H9 (cell line): ENCODE results near the gene RBMS3. TPM values are rescaled to one million over a fixed set of nuclear protein-coding genes. Genes with fewer than 3 reads are reported as not detected.

ENCODE experiments used
- DNase-seq: peaks from one replicate; pipeline ENCODE4 v3.0.0-alpha.2; 2017
- H2AFZ ChIP-seq: one replicate; pipeline ENCODE4 v1.6.1; 2013; ENCODE audit warnings: mild to moderate bottlenecking, low read length, control low read depth, moderate library complexity
- H2AK5ac ChIP-seq: 2 replicates; pipeline ENCODE4 v1.6.1; 2013; ENCODE audit warnings: low read length, control low read depth, mixed read lengths; ENCODE audit not compliant: insufficient read length
- H2BK120ac ChIP-seq: one replicate; pipeline ENCODE4 v1.6.1; 2013; ENCODE audit warnings: low read depth, mild to moderate bottlenecking, low read length, control low read depth, inconsistent platforms; ENCODE audit not compliant: poor library complexity, severe bottlenecking
- H2BK12ac ChIP-seq: 2 replicates; pipeline ENCODE4 v1.6.1; 2013; ENCODE audit warnings: low read length, control low read depth, mixed read lengths, low read depth; ENCODE audit not compliant: insufficient read length
- H2BK15ac ChIP-seq: 2 replicates; pipeline ENCODE4 v1.6.1; 2013; ENCODE audit warnings: low read depth, low read length, control low read depth
- H2BK20ac ChIP-seq: one replicate; pipeline ENCODE4 v1.6.1; 2013; ENCODE audit warnings: low read depth, mild to moderate bottlenecking, low read length, control low read depth, inconsistent platforms; ENCODE audit not compliant: poor library complexity, severe bottlenecking
- H2BK5ac ChIP-seq: 2 replicates; pipeline ENCODE4 v1.6.1; 2013; ENCODE audit warnings: low read length, control low read depth, mixed read lengths; ENCODE audit not compliant: insufficient read length
- H3K14ac ChIP-seq: 2 replicates; pipeline ENCODE4 v1.6.1; 2013; ENCODE audit warnings: low read length, control low read depth; ENCODE audit not compliant: insufficient read depth
- H3K18ac ChIP-seq: 2 replicates; pipeline ENCODE4 v1.6.1; 2013; ENCODE audit warnings: low read depth, mild to moderate bottlenecking, mixed read lengths, low read length, control low read depth; ENCODE audit not compliant: insufficient read length
- H3K23ac ChIP-seq: 2 replicates; pipeline ENCODE4 v1.6.1; 2013; ENCODE audit warnings: low read length, control low read depth, mixed read lengths, low read depth; ENCODE audit not compliant: insufficient read length
- H3K23me2 ChIP-seq: 2 replicates; pipeline ENCODE4 v1.6.1; 2013; ENCODE audit warnings: low read depth, mild to moderate bottlenecking, mixed read lengths, low read length, control low read depth; ENCODE audit not compliant: insufficient read length, poor library complexity, severe bottlenecking
- H3K27ac ChIP-seq: 2 replicates; pipeline ENCODE4 v1.5.1; 2013; ENCODE audit warnings: low read length, control low read depth, mixed read lengths, low read depth; ENCODE audit not compliant: insufficient read length
- H3K27me3 ChIP-seq: 2 replicates; pipeline ENCODE4 v1.6.1; 2013; ENCODE audit warnings: low read length, control low read depth, inconsistent platforms; ENCODE audit not compliant: insufficient read depth
- H3K4ac ChIP-seq: 2 replicates; pipeline ENCODE4 v1.6.1; 2013; ENCODE audit warnings: low read depth, mild to moderate bottlenecking, control low read depth, inconsistent platforms, low read length, moderate library complexity
- H3K4me1 ChIP-seq: 2 replicates; pipeline ENCODE4 v1.6.1; 2013; ENCODE audit warnings: low read length, control low read depth, inconsistent platforms; ENCODE audit not compliant: insufficient read depth
- H3K4me2 ChIP-seq: 2 replicates; pipeline ENCODE4 v1.6.1; 2013; ENCODE audit warnings: low read length, control low read depth, mixed read lengths; ENCODE audit not compliant: insufficient read length, insufficient read depth
- H3K56ac ChIP-seq: 2 replicates; pipeline ENCODE4 v1.6.1; 2013; ENCODE audit warnings: low read depth, mild to moderate bottlenecking, mixed read lengths, low read length, control low read depth; ENCODE audit not compliant: insufficient read length
- H3K79me1 ChIP-seq: 2 replicates; pipeline ENCODE4 v1.6.1; 2013; ENCODE audit warnings: low read depth, mild to moderate bottlenecking, moderate library complexity, low read length, control low read depth, inconsistent platforms; ENCODE audit not compliant: insufficient read depth, poor library complexity, severe bottlenecking
- H3K79me2 ChIP-seq: 2 replicates; pipeline ENCODE4 v1.6.1; 2013; ENCODE audit warnings: low read length, control low read depth, inconsistent platforms; ENCODE audit not compliant: insufficient read depth
- H3K9ac ChIP-seq: 2 replicates; pipeline ENCODE4 v1.6.1; 2013; ENCODE audit warnings: low read length, control low read depth, mixed read lengths; ENCODE audit not compliant: insufficient read length; ENCODE audit errors: extremely low read depth
- H3K9me3 ChIP-seq: one replicate; pipeline ENCODE4 v1.6.1; 2013; ENCODE audit warnings: low read depth, low read length, inconsistent platforms; ENCODE audit not compliant: control insufficient read depth
- H3T11ph ChIP-seq: one replicate; pipeline ENCODE4 v1.6.1; 2013; ENCODE audit warnings: mild to moderate bottlenecking, low read length, control low read depth, inconsistent platforms
- H4K20me1 ChIP-seq: one replicate; pipeline ENCODE4 v1.6.1; 2013; ENCODE audit not compliant: control insufficient read depth, insufficient read length, insufficient read depth
- H4K5ac ChIP-seq: 2 replicates; pipeline ENCODE4 v1.6.1; 2013; ENCODE audit warnings: low read depth, mild to moderate bottlenecking, mixed read lengths, low read length, control low read depth; ENCODE audit not compliant: insufficient read length
- H4K8ac ChIP-seq: replicated peaks from 2 replicates; pipeline ENCODE4 v1.6.1; 2013; ENCODE audit warnings: low read length, control low read depth, mixed read lengths, low read depth; ENCODE audit not compliant: insufficient read length
- H4K91ac ChIP-seq: 2 replicates; pipeline ENCODE4 v1.6.1; 2013; ENCODE audit warnings: low read depth, mild to moderate bottlenecking, moderate library complexity, mixed read lengths, low read length, control low read depth; ENCODE audit not compliant: insufficient read length
- H3K27ac Mint-ChIP-seq, 3 experiments: 2 replicates in 2 of 3; 3 replicates in 1 of 3; pipeline ENCODE4 v1.8.0; 2020 to 2021; ENCODE audit warnings: mixed read lengths in 3 of 3, mild to moderate bottlenecking in 1 of 3, moderate library complexity in 1 of 3
- H3K27me3 Mint-ChIP-seq: 2 replicates; pipeline ENCODE4 v1.8.0; 2021; ENCODE audit warnings: low read depth, mild to moderate bottlenecking, moderate library complexity, mixed read lengths
- H3K36me3 Mint-ChIP-seq, 3 experiments: 2 replicates in 2 of 3; 3 replicates in 1 of 3; pipeline ENCODE4 v1.8.0; 2020 to 2021; ENCODE audit warnings: low read depth in 3 of 3, mixed read lengths in 3 of 3; ENCODE audit not compliant: insufficient read depth in 1 of 3
- H3K4me1 Mint-ChIP-seq, 2 experiments: 2 replicates each; pipeline ENCODE4 v1.8.0; 2020; ENCODE audit warnings: mixed read lengths in 2 of 2
- H3K4me3 Mint-ChIP-seq, 2 experiments: 2 replicates in 1 of 2; 3 replicates in 1 of 2; pipeline ENCODE4 v1.8.0; 2020 to 2021; ENCODE audit warnings: mild to moderate bottlenecking in 2 of 2, mixed read lengths in 2 of 2, moderate library complexity in 1 of 2
- H3K9me3 Mint-ChIP-seq, 2 experiments: 2 replicates in 1 of 2; 3 replicates in 1 of 2; pipeline ENCODE4 v1.8.0; 2020; ENCODE audit warnings: mild to moderate bottlenecking in 2 of 2, mixed read lengths in 2 of 2, moderate library complexity in 1 of 2
- WGBS: extraction: QIAGEN DNeasy Blood & Tissue Kit; methylation state at CpG from one replicate; pipeline ENCODE4 v1.1.7; 2013; ENCODE audit warnings: missing lambda C conversion rate, low lambda C conversion rate, mixed read lengths; ENCODE audit not compliant: insufficient read length; ENCODE audit errors: extremely low coverage; 5-methylcytosine and 5-hydroxymethylcytosine counted together
- total RNA-seq: library from RNA; stranded (reverse); gene quantifications from 2 replicates; pipeline ENCODE4 v1.2.1, GENCODE V29; 2021
- TF ChIP-seq, protein P1 (sequence below): fragments of 200-600 bp; sonication (generic); conservative IDR thresholded peaks from 3 replicates; pipeline ENCODE4 v1.8.0; 2021; ENCODE audit warnings: antibody characterized with exemption, mild to moderate bottlenecking

The RBMS3 gene
- total RNA-seq, 1 experiment from 2014 or later, result 8.1 TPM

- no peak overlapping the region for H2AFZ ChIP-seq
- H4K8ac ChIP-seq, result no peak overlapping the region
- H2BK120ac ChIP-seq, result no peak overlapping the region
- no peak overlapping the region for H3K14ac ChIP-seq
- no peak overlapping the region for H3K56ac ChIP-seq
- H3K9me3 ChIP-seq, result no peaks in the 10 kb centered on the region
- Mint-ChIP-seq H3K4me3 (no peak overlapping the region), H3K27ac (no peak overlapping the region), H3K4me1 (no peaks in the 10 kb centered on the region), H3K9me3 (no peaks in the 10 kb centered on the region; a peak in 1 of 5 replicates), H3K36me3 (no peaks in the 10 kb centered on the region), H3K27me3 (no peaks in the 10 kb centered on the region)
- H3K4me2 ChIP-seq, result no peak overlapping the region
- no peak overlapping the region for H3K27ac ChIP-seq
- H3K23ac ChIP-seq, result no peak overlapping the region
- no peak overlapping the region for H4K5ac ChIP-seq
- no peak overlapping the region for H4K91ac ChIP-seq
- H3T11ph ChIP-seq, result no peak overlapping the region
- no peaks in the 10 kb centered on the region for H3K23me2 ChIP-seq
- H2BK5ac ChIP-seq, result no peak overlapping the region
- no peaks in the 10 kb centered on the region for H4K20me1 ChIP-seq
- H3K79me2 ChIP-seq, result no peaks in the 10 kb centered on the region
- no peaks in the 10 kb centered on the region for H3K27me3 ChIP-seq
- H2AK5ac ChIP-seq, result no peak overlapping the region
- no peaks in the 10 kb centered on the region for H3K4me1 ChIP-seq
- no peak for DNase-seq
- H3K79me1 ChIP-seq, result no peaks in the 10 kb centered on the region
- no peak overlapping the region for H2BK20ac ChIP-seq
- no peak overlapping the region for H2BK12ac ChIP-seq
- H3K4ac ChIP-seq, result no peak overlapping the region
- no peak overlapping the region for H3K18ac ChIP-seq
- no peak overlapping the region for H2BK15ac ChIP-seq
- TF ChIP-seq, protein P1, sequence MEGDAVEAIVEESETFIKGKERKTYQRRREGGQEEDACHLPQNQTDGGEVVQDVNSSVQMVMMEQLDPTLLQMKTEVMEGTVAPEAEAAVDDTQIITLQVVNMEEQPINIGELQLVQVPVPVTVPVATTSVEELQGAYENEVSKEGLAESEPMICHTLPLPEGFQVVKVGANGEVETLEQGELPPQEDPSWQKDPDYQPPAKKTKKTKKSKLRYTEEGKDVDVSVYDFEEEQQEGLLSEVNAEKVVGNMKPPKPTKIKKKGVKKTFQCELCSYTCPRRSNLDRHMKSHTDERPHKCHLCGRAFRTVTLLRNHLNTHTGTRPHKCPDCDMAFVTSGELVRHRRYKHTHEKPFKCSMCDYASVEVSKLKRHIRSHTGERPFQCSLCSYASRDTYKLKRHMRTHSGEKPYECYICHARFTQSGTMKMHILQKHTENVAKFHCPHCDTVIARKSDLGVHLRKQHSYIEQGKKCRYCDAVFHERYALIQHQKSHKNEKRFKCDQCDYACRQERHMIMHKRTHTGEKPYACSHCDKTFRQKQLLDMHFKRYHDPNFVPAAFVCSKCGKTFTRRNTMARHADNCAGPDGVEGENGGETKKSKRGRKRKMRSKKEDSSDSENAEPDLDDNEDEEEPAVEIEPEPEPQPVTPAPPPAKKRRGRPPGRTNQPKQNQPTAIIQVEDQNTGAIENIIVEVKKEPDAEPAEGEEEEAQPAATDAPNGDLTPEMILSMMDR, result no peak
- no peak overlapping the region for H3K9ac ChIP-seq
- WGBS, result no CpG with 5 or more reads among the region's 1 CpG
These were observed 622.7 kb downstream of the RBMS3 start for GRCh38 chr3:29903600-29903999.
